SK-N-MC (cell line): Measurements from ENCODE around the gene PNMT.

Experiments
- EZH2 ChIP-seq: fragments of 200-600 bp; sonication (generic); IDR thresholded peaks from one replicate; pipeline ENCODE4 v1.6.1; 2017; ENCODE audit warnings: antibody characterized with exemption
- POLR2AphosphoS5 ChIP-seq: IDR thresholded peaks from 2 replicates; pipeline ENCODE4 v1.6.1; 2012; ENCODE audit warnings: mild to moderate bottlenecking, low read depth, low read length, borderline replicate concordance

- TF ChIP-seq POLR2AphosphoS5 = no peak
- no peak for TF ChIP-seq EZH2
Measured at GRCh38 chr17:39633570-39634183, 34.6 kb upstream of the PNMT start.
